ENCODE data around the gene MAPKAP1.

Gene MAPKAP1

DNA sequence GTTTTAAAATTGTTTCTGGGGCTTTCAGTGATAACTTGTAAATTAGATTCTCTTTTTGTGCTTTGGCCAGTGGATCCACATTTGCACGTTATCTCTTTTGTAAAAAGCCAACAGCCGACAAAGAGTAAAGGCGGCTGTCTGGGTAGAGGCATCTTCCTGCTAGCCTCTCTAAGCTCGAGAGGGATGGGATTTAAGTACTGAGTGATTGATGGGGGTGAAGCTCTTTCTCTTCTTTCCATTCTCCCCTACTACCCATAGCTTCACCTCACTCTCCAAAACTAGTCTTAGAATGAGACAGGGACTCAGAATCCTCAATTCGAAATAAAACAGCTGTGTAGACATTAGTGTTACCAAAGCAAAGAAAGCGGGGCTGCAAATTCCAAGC lies 43.6 kb upstream of the MAPKAP1 start:
- no peak overlapping the region for H3K27ac ChIP-seq
- in situ Hi-C loops (cut with HindIII; ENCODE audit: low pct_ligation_motif_present, low sequenced_read_pairs), result no loop called here
- H3K36me3 ChIP-seq (replicated peaks), result no peaks in the 10 kb centered on the region
- no peak for DNase-seq
- H3K27me3 ChIP-seq (replicated peaks), result no peaks in the 10 kb centered on the region
- TF ChIP-seq, protein P1, sequence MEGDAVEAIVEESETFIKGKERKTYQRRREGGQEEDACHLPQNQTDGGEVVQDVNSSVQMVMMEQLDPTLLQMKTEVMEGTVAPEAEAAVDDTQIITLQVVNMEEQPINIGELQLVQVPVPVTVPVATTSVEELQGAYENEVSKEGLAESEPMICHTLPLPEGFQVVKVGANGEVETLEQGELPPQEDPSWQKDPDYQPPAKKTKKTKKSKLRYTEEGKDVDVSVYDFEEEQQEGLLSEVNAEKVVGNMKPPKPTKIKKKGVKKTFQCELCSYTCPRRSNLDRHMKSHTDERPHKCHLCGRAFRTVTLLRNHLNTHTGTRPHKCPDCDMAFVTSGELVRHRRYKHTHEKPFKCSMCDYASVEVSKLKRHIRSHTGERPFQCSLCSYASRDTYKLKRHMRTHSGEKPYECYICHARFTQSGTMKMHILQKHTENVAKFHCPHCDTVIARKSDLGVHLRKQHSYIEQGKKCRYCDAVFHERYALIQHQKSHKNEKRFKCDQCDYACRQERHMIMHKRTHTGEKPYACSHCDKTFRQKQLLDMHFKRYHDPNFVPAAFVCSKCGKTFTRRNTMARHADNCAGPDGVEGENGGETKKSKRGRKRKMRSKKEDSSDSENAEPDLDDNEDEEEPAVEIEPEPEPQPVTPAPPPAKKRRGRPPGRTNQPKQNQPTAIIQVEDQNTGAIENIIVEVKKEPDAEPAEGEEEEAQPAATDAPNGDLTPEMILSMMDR (IDR thresholded peaks at IDR 0.05; ENCODE audit: low read depth, low read length, missing control alignments), result no peak
- H3K4me3 ChIP-seq (ENCODE audit: low read depth, low read length), result no peak overlapping the region

DNA sequence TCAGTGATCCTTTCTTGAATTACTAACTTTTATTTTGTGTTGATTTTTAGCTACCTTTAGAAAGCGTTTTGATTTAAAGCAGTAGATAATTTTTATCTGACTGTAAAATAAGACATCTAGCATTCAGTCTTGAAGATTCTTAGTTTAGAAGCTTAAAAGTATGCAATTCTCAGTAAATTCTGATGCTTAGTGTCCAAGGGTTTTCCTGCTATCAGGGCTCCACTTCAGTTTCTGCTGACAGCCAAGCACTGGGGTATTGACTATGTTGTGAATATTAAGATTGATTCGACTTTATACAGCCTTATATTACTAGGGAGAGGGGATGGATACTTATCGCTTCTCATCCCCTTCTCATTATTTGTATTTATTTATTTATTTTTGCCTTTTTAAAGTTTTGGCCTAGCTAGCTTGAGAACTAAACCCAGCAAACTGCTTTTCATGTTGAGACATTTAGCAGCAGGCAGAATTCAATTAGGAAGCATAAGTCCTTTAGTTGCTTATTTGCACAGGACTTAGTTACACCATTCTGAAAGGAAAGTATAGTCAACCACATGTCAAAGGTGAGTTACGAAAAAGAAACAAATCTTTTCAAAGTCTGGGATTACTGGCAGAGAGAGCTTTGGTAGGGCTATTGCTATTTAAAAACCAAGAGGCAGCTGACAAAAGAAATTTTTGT lies 43.1 kb upstream of the MAPKAP1 start:
- Histone ChIP-seq H3K27me3 (replicated peaks) (no peaks in the 10 kb centered on the region), H3K36me3 (replicated peaks) (no peaks in the 10 kb centered on the region), H3K27ac (no peak overlapping the region), H3K4me3 (ENCODE audit: low read depth, low read length) (no peak overlapping the region)
- TF ChIP-seq, protein P1 (IDR thresholded peaks at IDR 0.05; ENCODE audit: low read depth, low read length, missing control alignments), result no peak
- in situ Hi-C loops (cut with HindIII; ENCODE audit: low pct_ligation_motif_present, low sequenced_read_pairs), result no loop called here
- DNase-seq, result no peak

DNA sequence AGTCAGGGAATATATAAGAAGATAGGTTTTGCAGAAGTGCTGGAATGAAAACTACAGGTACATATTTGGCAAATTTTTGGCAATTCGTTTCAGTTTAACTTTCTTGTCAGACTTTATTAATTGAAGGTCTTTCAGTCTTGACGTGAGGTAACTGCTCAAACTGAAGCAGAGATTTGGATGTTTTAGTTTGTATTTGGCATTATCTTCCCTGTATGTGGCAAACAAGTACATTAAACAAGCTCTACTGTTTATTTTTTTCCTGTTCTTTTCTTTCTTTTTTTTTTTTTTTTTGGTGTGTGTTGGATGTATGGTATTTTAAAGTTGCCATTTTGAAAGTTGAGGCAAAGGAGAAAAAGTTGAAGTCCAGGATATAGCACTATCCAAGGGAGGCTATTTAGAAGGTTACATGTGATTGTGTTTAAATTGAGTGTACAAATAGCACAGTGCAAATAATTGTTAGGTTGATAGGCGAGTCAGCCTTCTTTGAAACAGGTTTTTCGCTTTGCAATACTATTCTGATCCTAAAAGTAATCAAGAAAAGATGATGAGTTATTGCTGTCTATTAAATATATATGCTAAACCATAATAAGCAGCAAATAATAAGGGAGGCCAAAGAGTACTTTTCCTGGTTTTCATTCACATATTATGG lies 42.4 kb upstream of the MAPKAP1 start:
- Histone ChIP-seq H3K27me3 (replicated peaks) (no peaks in the 10 kb centered on the region), H3K36me3 (replicated peaks) (no peaks in the 10 kb centered on the region), H3K4me3 (ENCODE audit: low read depth, low read length) (peak overlapping the region; percentile 87), H3K27ac (no peak overlapping the region)
- in situ Hi-C loops (cut with HindIII; ENCODE audit: low pct_ligation_motif_present, low sequenced_read_pairs), result no loop called here
- no peak for DNase-seq
- TF ChIP-seq, protein P1 (IDR thresholded peaks at IDR 0.05; ENCODE audit: low read depth, low read length, missing control alignments), result no peak

DNA sequence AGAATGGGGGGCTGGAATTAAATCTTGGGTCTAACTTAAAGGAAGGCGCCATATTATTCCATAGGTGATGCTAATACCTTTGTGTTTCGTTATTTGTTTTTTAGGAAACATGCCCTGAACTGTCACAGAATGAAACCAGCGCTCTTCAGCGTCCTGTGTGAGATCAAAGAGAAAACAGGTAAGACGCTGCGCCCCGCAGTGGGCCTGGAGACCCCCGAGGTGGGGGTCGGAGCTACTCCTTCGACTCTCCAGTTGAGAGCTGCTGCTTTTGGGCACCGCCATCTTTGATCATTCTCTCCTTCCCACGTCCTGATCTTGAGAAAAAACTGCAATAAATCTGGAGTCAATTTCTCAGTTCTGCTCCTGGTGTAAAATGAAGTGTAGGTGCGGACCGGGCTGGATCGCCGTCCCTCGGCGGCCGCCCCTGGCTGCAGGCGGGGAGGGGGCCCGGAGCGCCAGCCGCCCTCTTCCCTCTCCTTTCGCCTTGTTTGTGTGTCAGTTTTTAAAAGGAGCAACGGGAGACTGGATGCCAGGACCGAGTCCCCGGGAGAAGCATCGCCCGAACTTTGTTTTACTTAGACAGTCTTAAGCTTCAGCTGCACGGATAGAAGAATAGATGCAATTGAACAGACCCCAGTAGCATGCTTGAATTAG lies 41.6 kb upstream of the MAPKAP1 start:
- in situ Hi-C loops (cut with HindIII; ENCODE audit: low pct_ligation_motif_present, low sequenced_read_pairs), result no loop called here
- Histone ChIP-seq H3K27me3 (replicated peaks) (no peaks in the 10 kb centered on the region), H3K36me3 (replicated peaks) (no peaks in the 10 kb centered on the region), H3K4me3 (ENCODE audit: low read depth, low read length) (peak overlapping the region; percentile 87), H3K27ac (peak overlapping the region; percentile 2)
- no peak for DNase-seq
- TF ChIP-seq, protein P1 (IDR thresholded peaks at IDR 0.05; ENCODE audit: low read depth, low read length, missing control alignments), result no peak

DNA sequence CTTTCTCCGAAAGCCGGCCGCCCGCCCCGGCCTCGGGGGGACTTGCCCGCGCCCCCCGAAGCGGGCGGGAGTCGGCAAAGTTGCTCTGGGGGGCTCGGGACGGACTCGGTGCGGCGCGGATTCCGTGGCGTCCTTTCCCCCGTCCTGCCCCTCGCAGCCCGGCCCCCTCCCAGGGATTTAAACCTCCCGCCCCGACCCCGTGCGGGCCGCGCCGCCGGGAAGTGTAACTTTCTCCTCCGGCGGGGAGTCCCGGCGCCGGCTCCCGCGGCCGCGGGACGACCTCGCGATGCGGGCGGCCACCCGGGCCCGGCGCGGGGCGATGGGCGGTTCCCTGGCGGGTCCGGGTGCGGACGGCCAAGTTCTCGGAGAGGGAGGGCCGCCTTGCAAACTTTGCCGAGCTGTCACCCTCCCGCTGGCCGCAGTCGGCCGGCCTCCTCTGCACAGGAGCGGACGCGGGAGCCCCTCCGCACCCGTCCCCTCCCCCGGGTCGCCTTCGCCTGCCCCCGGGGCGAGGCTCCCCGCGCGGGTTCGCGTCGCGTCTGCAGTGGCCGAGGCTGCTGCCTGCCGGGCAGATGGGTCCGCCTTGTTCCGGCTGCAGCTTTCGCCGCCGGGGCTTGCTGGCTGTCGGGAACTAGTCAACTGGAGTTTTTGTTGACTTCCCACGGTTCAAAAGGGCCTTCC lies 40.9 kb upstream of the MAPKAP1 start:
- H3K27ac ChIP-seq, result peak overlapping the region; percentile 2
- DNase-seq, result no peak
- in situ Hi-C loops (cut with HindIII; ENCODE audit: low pct_ligation_motif_present, low sequenced_read_pairs), result no loop called here

More for the DNA sequence above, 40.9 kb upstream of the MAPKAP1 start:
- H3K36me3 ChIP-seq (replicated peaks), result no peaks in the 10 kb centered on the region
- H3K27me3 ChIP-seq (replicated peaks), result no peaks in the 10 kb centered on the region
- TF ChIP-seq, protein P1 (IDR thresholded peaks at IDR 0.05; ENCODE audit: low read depth, low read length, missing control alignments), result no peak
- peak overlapping the region; percentile 87 for H3K4me3 ChIP-seq (ENCODE audit: low read depth, low read length)
